Measurements from ENCODE around the gene SUGP2. TPM values are rescaled to one million over a fixed set of nuclear protein-coding genes. Genes with fewer than 3 reads are reported as not detected.
A peak's percentile ranks its signal among the peaks of the same experiment; 100 is the strongest.

Gene SUGP2
- 100 to 1,000 TPM in 1 of 4 donors, 10 to 100 TPM in 3; 43.0 to 132 (median 57.9) TPM for total RNA-seq

GRCh38 chr19:19033426-19034203 is at the start of gene SUGP2, which contains the start of gene ARMC6:
SUGP2 (minus strand) TSS chr19:19033517; CDS start chr19:19031071, 2,446 bp downstream.
ARMC6 (plus strand) TSS chr19:19033603; CDS start chr19:19034210, 607 bp downstream.
- Histone ChIP-seq H3K9me3 (no peaks in the 10 kb centered on the region), H3K36me3 (peaks cover 0 to 10% (median 4%) of the 10 kb centered on the region in 4 donors), H3K27ac (peak within 1 kb of the TSS; percentile 95 to 98 (median 96)), H3K27me3 (no peaks in the 10 kb centered on the region), H3K4me3 (peak within 1 kb of the TSS; percentile 77 to 94 (median 88)), H3K4me1 (peaks cover 5 to 30% (median 19%) of the 10 kb centered on the region in 4 donors)
- intact Hi-C loops (cut with DNase I; ENCODE audit: low total_unique reads), result no loop called here
- TF ChIP-seq CTCF (IDR thresholded peaks at IDR 0.05) (peak; percentile 12 to 55 (median 24)), POLR2A (IDR thresholded peaks at IDR 0.05) (peak; percentile 51), EP300 (IDR thresholded peaks at IDR 0.05; ENCODE audit: low read depth) (no peak), POLR2AphosphoS5 (IDR thresholded peaks at IDR 0.05) (peak; percentile 66 to 77 (median 74))
- WGBS, 2 donors (ENCODE audit: low coverage in 1 of 2), result 0 to 2% methylated on average over 6 to 77 of the region's 94 CpGs
- peak; percentile 89 for DNase-seq
- in situ Hi-C loops (cut with MboI; ENCODE audit: low pct_ligation_motif_present in 1 of 4, low pct_unique_long_range_greater_than_20kb in 1 of 4, low sequenced_read_pairs in 3 of 4), result no loop called here

DNA sequence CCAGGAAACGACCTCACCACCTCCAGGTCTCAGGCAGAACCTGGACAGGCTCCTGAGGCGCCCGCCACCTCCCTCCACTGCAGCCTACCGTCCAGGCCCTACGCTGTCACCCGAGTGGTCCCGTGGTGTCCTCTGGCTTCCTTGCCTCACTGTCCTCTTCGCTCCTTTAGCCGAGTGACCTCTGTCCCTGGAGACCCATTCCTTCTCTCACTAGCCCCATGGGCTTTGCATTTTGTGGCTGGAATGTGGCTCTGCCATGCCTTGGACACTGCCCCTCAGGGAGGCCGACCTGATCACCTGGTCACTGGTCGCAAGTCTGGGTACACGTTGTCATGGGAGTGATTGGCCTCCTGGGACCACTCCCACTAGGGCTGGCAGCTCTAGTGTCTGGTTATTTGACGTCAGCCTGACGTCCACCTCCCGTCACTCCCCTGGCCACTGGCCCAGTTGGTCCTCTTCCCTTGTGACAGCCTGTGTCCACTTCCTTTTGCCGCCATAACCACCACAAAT is 48.4 kb upstream of the SUGP2 start:
- no peak overlapping the region for H3K4me3 ChIP-seq
- no peaks in the 10 kb centered on the region for H3K36me3 ChIP-seq
- no peaks in the 10 kb centered on the region for H3K27me3 ChIP-seq
- TF ChIP-seq POLR2A (IDR thresholded peaks at IDR 0.05) (no peak), EP300 (IDR thresholded peaks at IDR 0.05; ENCODE audit: low read depth) (no peak), POLR2AphosphoS5 (IDR thresholded peaks at IDR 0.05) (no peak), CTCF (IDR thresholded peaks at IDR 0.05) (no peak)
- DNase-seq, result no peak
- intact Hi-C loops (cut with DNase I; ENCODE audit: low total_unique reads) (no loop called here), in situ Hi-C loops (cut with MboI; ENCODE audit: low pct_ligation_motif_present in 1 of 4, low pct_unique_long_range_greater_than_20kb in 1 of 4, low sequenced_read_pairs in 3 of 4) (no loop called here)
- no peaks in the 10 kb centered on the region for H3K9me3 ChIP-seq
- H3K27ac ChIP-seq, result no peak overlapping the region
- WGBS, 2 donors (ENCODE audit: low coverage in 1 of 2), result 81 to 92% methylated on average over 2 to 16 of the region's 16 CpGs
- no peaks in the 10 kb centered on the region for H3K4me1 ChIP-seq

- Histone ChIP-seq H3K27me3 (no peaks in the 10 kb centered on the region), H3K9me3 (no peaks in the 10 kb centered on the region), H3K4me3 (no peak overlapping the region), H3K27ac (no peak overlapping the region), H3K4me1 (no peaks in the 10 kb centered on the region), H3K36me3 (no peaks in the 10 kb centered on the region)
- 100% methylated on average over 1 of the region's 1 CpG; no CpG with 5 or more reads in 1 of the 2 donors for WGBS, 2 donors (ENCODE audit: low coverage in 1 of 2)
- DNase-seq, result no peak
- TF ChIP-seq POLR2A (IDR thresholded peaks at IDR 0.05) (no peak), CTCF (IDR thresholded peaks at IDR 0.05) (no peak), POLR2AphosphoS5 (IDR thresholded peaks at IDR 0.05) (no peak), EP300 (IDR thresholded peaks at IDR 0.05; ENCODE audit: low read depth) (no peak)
- intact Hi-C loops (cut with DNase I; ENCODE audit: low total_unique reads) (no loop called here), in situ Hi-C loops (cut with MboI; ENCODE audit: low pct_ligation_motif_present in 1 of 4, low pct_unique_long_range_greater_than_20kb in 1 of 4, low sequenced_read_pairs in 3 of 4) (no loop called here)
Measured at GRCh38 chr19:19079571-19079970, 46.3 kb upstream of the SUGP2 start.

- no peak for DNase-seq
- intact Hi-C loops (cut with DNase I; ENCODE audit: low total_unique reads), result no loop called here
- Histone ChIP-seq H3K4me1 (no peaks in the 10 kb centered on the region), H3K9me3 (no peaks in the 10 kb centered on the region), H3K27ac (no peak overlapping the region), H3K36me3 (no peaks in the 10 kb centered on the region), H3K27me3 (no peaks in the 10 kb centered on the region), H3K4me3 (no peak overlapping the region)
- 97 to 98% methylated on average over 6 of the region's 6 CpGs for WGBS, 2 donors (ENCODE audit: low coverage in 1 of 2)
- in situ Hi-C loops (cut with MboI; ENCODE audit: low pct_ligation_motif_present in 1 of 4, low pct_unique_long_range_greater_than_20kb in 1 of 4, low sequenced_read_pairs in 3 of 4), result no loop called here
- TF ChIP-seq EP300 (IDR thresholded peaks at IDR 0.05; ENCODE audit: low read depth) (no peak), POLR2AphosphoS5 (IDR thresholded peaks at IDR 0.05) (no peak), CTCF (IDR thresholded peaks at IDR 0.05) (no peak), POLR2A (IDR thresholded peaks at IDR 0.05) (no peak)
Measured at GRCh38 chr19:19078801-19079200, 45.5 kb upstream of the SUGP2 start.

Data from transverse colon (tissue), 4 donors.